Upper lobe of left lung (tissue), 6 donors: Measurements from ENCODE around the gene CHRND. TPM values are rescaled to one million over a fixed set of nuclear protein-coding genes. Genes with fewer than 3 reads are reported as not detected.
"Not testable (repeated sequence)": the region's sequence is repeated elsewhere in the genome, so short reads cannot be mapped to it uniquely, and the experiment has no call there.

Experiments used
- ATAC-seq, 2 donors: fragments of 200-7000 bp; cut with Tn5 transposase; one replicate each; pipeline ENCODE4 v1.9.1; 2022; ENCODE audit warnings: mild to moderate bottlenecking in 2 of 2, moderate library complexity in 2 of 2; ENCODE audit not compliant: low FRiP score in 2 of 2
- DNase-seq, 2 donors: peaks; one replicate each; pipeline ENCODE4 v3.0.0-alpha.2; 2019 to 2020
- H3K27ac ChIP-seq, 4 donors: fragments of 200-600 bp; sonication (generic); one replicate each; pipeline ENCODE4 v1.5.1; 2016 to 2019
- H3K27me3 ChIP-seq, 4 donors: fragments of 200-600 bp; sonication (generic); one replicate each; pipeline ENCODE4 v1.5.1; 2017 to 2019
- H3K36me3 ChIP-seq, 4 donors: fragments of 200-600 bp; sonication (generic); one replicate each; pipeline ENCODE4 v1.5.1; 2016 to 2019
- H3K4me1 ChIP-seq, 4 donors: fragments of 200-600 bp; sonication (generic); one replicate each; pipeline ENCODE4 v1.5.1; 2018 to 2019
- H3K4me3 ChIP-seq, 4 donors: fragments of 200-600 bp; sonication (generic); one replicate each; pipeline ENCODE4 v1.5.1; 2017 to 2019; ENCODE audit warnings: mild to moderate bottlenecking in 2 of 4, moderate library complexity in 1 of 4
- H3K9me3 ChIP-seq, 4 donors: fragments of 200-600 bp; sonication (generic); one replicate each; pipeline ENCODE4 v1.5.1; 2018 to 2019
- CTCF ChIP-seq, 6 experiments: fragments of 450-650 bp in 4 of 6; fragments of 200-600 bp in 2 of 6; sonication (generic) in 2 of 6; IDR thresholded peaks; one replicate each; pipeline ENCODE4 v1.5.1; 2016 to 2019; ENCODE audit warnings: antibody characterized with exemption in 6 of 6
- EP300 ChIP-seq, 4 donors: sonication (generic); formaldehyde crosslinking; IDR thresholded peaks; one replicate each; pipeline ENCODE4 v1.5.1; 2017; ENCODE audit warnings: antibody characterized with exemption in 4 of 4, control low read depth in 2 of 4
- POLR2A ChIP-seq, 4 donors: fragments of 450-650 bp; IDR thresholded peaks; one replicate each; pipeline ENCODE4 v1.5.1; 2016 to 2017; ENCODE audit warnings: antibody characterized with exemption in 4 of 4, mild to moderate bottlenecking in 2 of 4
- POLR2AphosphoS5 ChIP-seq, 2 donors: sonication (generic); formaldehyde crosslinking; IDR thresholded peaks; one replicate each; pipeline ENCODE4 v1.5.1; 2017; ENCODE audit warnings: antibody characterized with exemption in 2 of 2
- WGBS, 2 donors: methylation state at CpG; one replicate each; pipeline ENCODE4 v1.1.5; 2017 to 2018; 5-methylcytosine and 5-hydroxymethylcytosine counted together
- total RNA-seq, 6 donors: library from RNA; depleted of rRNA in 4 of 6; stranded (reverse); fragments of >200 nt in 4 of 6; gene quantifications; one replicate each; pipeline versions ENCODE4 v1.1.0 to v1.2.1, GENCODE V29; 2016 to 2021
- donor health status: DM: no; HTN: no; CAD: no; lungs with moderate emphysema.
- donor health status: DM: no; HTN: yes; CAD: no; lungs with severe emphysema.

Gene CHRND
- total RNA-seq, 6 donors from 2014 or later, result not detected

- Histone ChIP-seq H3K9me3 (no peaks in the 10 kb centered on the region), H3K4me3 (no peak overlapping the region), H3K4me1 (no peaks in the 10 kb centered on the region), H3K27ac (no peak overlapping the region), H3K36me3 (peaks cover 59 to 94% (median 72%) of the 10 kb centered on the region in 4 donors), H3K27me3 (no peaks in the 10 kb centered on the region)
- ATAC-seq (no peak), DNase-seq (no peak)
- WGBS, 2 donors, result 86 to 89% methylated on average over 8 of the region's 8 CpGs
- TF ChIP-seq EP300 (IDR thresholded peaks at IDR 0.05) (no peak), POLR2AphosphoS5 (IDR thresholded peaks at IDR 0.05) (no peak)
These were observed 36.7 kb downstream of the CHRND start for GRCh38 chr2:232562515-232563151.

GRCh38 chr2:232563580-232563979, 37.6 kb downstream of the CHRND start:
- DNase-seq (no peak), ATAC-seq (peak in 1 of 2 donors; percentile 78)
- Histone ChIP-seq H3K9me3 (no peaks in the 10 kb centered on the region), H3K4me3 (no peak overlapping the region), H3K27ac (no peak overlapping the region), H3K36me3 (peaks cover 60 to 94% (median 72%) of the 10 kb centered on the region in 4 donors), H3K4me1 (peaks cover 0 to 6% (median 0%) of the 10 kb centered on the region in 4 donors), H3K27me3 (no peaks in the 10 kb centered on the region)
- 47 to 55% methylated on average over 3 of the region's 3 CpGs for WGBS, 2 donors
- TF ChIP-seq EP300 (IDR thresholded peaks at IDR 0.05), result no peak
- no peak for TF ChIP-seq POLR2A (IDR thresholded peaks at IDR 0.05)
- no peak for TF ChIP-seq POLR2AphosphoS5 (IDR thresholded peaks at IDR 0.05)
- no peak for TF ChIP-seq CTCF (IDR thresholded peaks at IDR 0.05)

GRCh38 chr2:232567721-232568120, 41.8 kb downstream of the CHRND start:
- TF ChIP-seq POLR2AphosphoS5 (IDR thresholded peaks at IDR 0.05), result no peak
- no peak for TF ChIP-seq EP300 (IDR thresholded peaks at IDR 0.05)
- no peak for TF ChIP-seq POLR2A (IDR thresholded peaks at IDR 0.05)
- no peak for TF ChIP-seq CTCF (IDR thresholded peaks at IDR 0.05)
- Histone ChIP-seq H3K36me3 (peaks cover 52 to 99% (median 81%) of the 10 kb centered on the region in 4 donors), H3K27ac (no peak overlapping the region), H3K9me3 (no peaks in the 10 kb centered on the region), H3K4me1 (peaks cover 0 to 6% (median 0%) of the 10 kb centered on the region in 4 donors), H3K27me3 (no peaks in the 10 kb centered on the region), H3K4me3 (no peak overlapping the region)
- no peak for ATAC-seq
- DNase-seq, result no peak

GRCh38 chr2:232568161-232568560, 42.2 kb downstream of the CHRND start:
- Histone ChIP-seq H3K9me3 (no peaks in the 10 kb centered on the region), H3K4me1 (peaks cover 0 to 6% (median 0%) of the 10 kb centered on the region in 4 donors), H3K27me3 (no peaks in the 10 kb centered on the region), H3K27ac (peak overlapping the region in 1 of 4 donors; percentile 8), H3K36me3 (peaks cover 52 to 99% (median 83%) of the 10 kb centered on the region in 4 donors), H3K4me3 (no peak overlapping the region)
- ATAC-seq, result peak in 1 of 2 donors; percentile 73
- peak in 1 of 2 donors; percentile 58 for DNase-seq
- WGBS, 2 donors, result 52 to 68% methylated on average over 5 of the region's 5 CpGs
- TF ChIP-seq POLR2A (IDR thresholded peaks at IDR 0.05), result no peak

- H3K4me1 ChIP-seq, result peaks cover 0 to 12% (median 0%) of the 10 kb centered on the region in 4 donors
- TF ChIP-seq POLR2AphosphoS5 (IDR thresholded peaks at IDR 0.05) (no peak), CTCF (IDR thresholded peaks at IDR 0.05) (no peak), POLR2A (IDR thresholded peaks at IDR 0.05) (no peak), EP300 (IDR thresholded peaks at IDR 0.05) (no peak)
- H3K4me3 ChIP-seq, result no peak overlapping the region
- WGBS, 2 donors, result 98% methylated on average over 9 of the region's 9 CpGs
- DNase-seq (no peak), ATAC-seq (no peak)
- H3K27ac ChIP-seq, result no peak overlapping the region
- H3K27me3 ChIP-seq, result no peaks in the 10 kb centered on the region
- H3K9me3 ChIP-seq, result no peaks in the 10 kb centered on the region
- H3K36me3 ChIP-seq, result peaks cover 40 to 99% (median 84%) of the 10 kb centered on the region in 4 donors
These were observed 43.6 kb downstream of the CHRND start for GRCh38 chr2:232569541-232569940.

GRCh38 chr2:232570481-232570880, 44.5 kb downstream of the CHRND start:
- not testable (repeated sequence) for DNase-seq, ATAC-seq
- H3K36me3 ChIP-seq, result peaks cover 30 to 98% (median 75%) of the 10 kb centered on the region in 4 donors

More at GRCh38 chr2:232570481-232570880, 44.5 kb downstream of the CHRND start:
- not testable (repeated sequence) for H3K27ac ChIP-seq, H3K4me3 ChIP-seq, H3K9me3 ChIP-seq, H3K27me3 ChIP-seq
- peaks cover 0 to 12% (median 0%) of the 10 kb centered on the region in 4 donors for H3K4me1 ChIP-seq
- WGBS, 2 donors, result 92 to 99% methylated on average over 6 of the region's 6 CpGs
